SK-N-SH (cell line): ENCODE measurements around the gene GRIA1. TPM values are rescaled to one million over a fixed set of nuclear protein-coding genes. Genes with fewer than 3 reads are reported as not detected.

Experiments
- CTCF ChIA-PET: fragments of 300-600, 350-600 bp; formaldehyde crosslinking; extraction: SDS; loops from one replicate; lab custom pipeline; 2021; lab: Yijun Ruan, JAX
- POLR2A ChIA-PET: fragments of 350-600 bp; sonication (Branson Sonifier 250); formaldehyde crosslinking; extraction: SDS; loops from one replicate; lab custom pipeline; 2020; ENCODE audit warnings: antibody characterized with exemption, inconsistent platforms; lab: Yijun Ruan, JAX
- DNase-seq: peaks from one replicate; pipeline ENCODE4 v3.0.0; 2012
- H2AFZ ChIP-seq: fragments of 200-600 bp; sonication (generic); 2 replicates; pipeline ENCODE4 v1.8.1; 2016; ENCODE audit warnings: antibody characterized with exemption, mild to moderate bottlenecking, low read depth
- H3F3A ChIP-seq: fragments of 200-600 bp; sonication (generic); replicated peaks from 2 replicates; pipeline ENCODE3; 2016; ENCODE audit warnings: antibody characterized with exemption, mild to moderate bottlenecking; ENCODE audit not compliant: insufficient read depth
- H3K27ac ChIP-seq, 2 experiments: fragments of 200-500 bp in 1 of 2; fragments of 200-600 bp in 1 of 2; sonication (Bioruptor generic) in 1 of 2; sonication (generic), shearing (Covaris generic) in 1 of 2; 2 replicates each; pipeline versions ENCODE4 v1.5.1 to v1.6.1; 2014 to 2016; ENCODE audit warnings: low read depth in 2 of 2, inconsistent platforms in 1 of 2, low read length in 1 of 2, mild to moderate bottlenecking in 1 of 2, mixed read lengths in 1 of 2
- H3K27me3 ChIP-seq: fragments of 200-600 bp; sonication (generic), shearing (Covaris generic); 2 replicates; pipeline ENCODE4 v1.6.1; 2016; ENCODE audit warnings: mixed run types; ENCODE audit not compliant: insufficient read depth
- H3K36me3 ChIP-seq, 2 experiments: fragments of 200-500 bp in 1 of 2; fragments of 200-600 bp in 1 of 2; sonication (Bioruptor generic) in 1 of 2; sonication (generic) in 1 of 2; replicated peaks in 1 of 2; 2 replicates each; pipeline versions ENCODE3 to v1.5.1; 2014 to 2016; ENCODE audit warnings: low read length in 1 of 2, mild to moderate bottlenecking in 1 of 2; ENCODE audit not compliant: insufficient read depth in 2 of 2, control insufficient read depth in 1 of 2
- H3K4me1 ChIP-seq, 2 experiments: fragments of 200-500 bp in 1 of 2; fragments of 200-600 bp in 1 of 2; sonication (Bioruptor generic) in 1 of 2; sonication (generic), shearing (Covaris generic) in 1 of 2; 2 replicates each; pipeline versions ENCODE4 v1.5.1 to v1.6.1; 2014 to 2016; ENCODE audit warnings: low read depth in 1 of 2, low read length in 1 of 2, mixed run types in 1 of 2; ENCODE audit not compliant: insufficient read depth in 2 of 2, control insufficient read depth in 1 of 2
- H3K4me2 ChIP-seq: fragments of 200-600 bp; sonication (generic), shearing (Covaris generic); 2 replicates; pipeline ENCODE4 v1.6.1; 2017; ENCODE audit warnings: mixed run types
- H3K4me3 ChIP-seq, 2 experiments: fragments of 200-500 bp in 1 of 2; fragments of 200-600 bp in 1 of 2; sonication (Bioruptor generic) in 1 of 2; sonication (generic), shearing (Covaris generic) in 1 of 2; 2 replicates each; pipeline versions ENCODE4 v1.5.1 to v1.8.1; 2014 to 2016; ENCODE audit warnings: low read depth in 2 of 2, inconsistent platforms in 1 of 2, low read length in 1 of 2, mild to moderate bottlenecking in 1 of 2, mixed read lengths in 1 of 2, moderate library complexity in 1 of 2
- H3K79me2 ChIP-seq: fragments of 200-600 bp; sonication (generic); 2 replicates; pipeline ENCODE4 v1.8.1; 2017; ENCODE audit warnings: mild to moderate bottlenecking; ENCODE audit not compliant: insufficient read depth
- H3K9ac ChIP-seq: fragments of 200-600 bp; sonication (generic); 2 replicates; pipeline ENCODE4 v1.6.1; 2017; ENCODE audit warnings: mixed run types
- H3K9me2 ChIP-seq: fragments of 200-600 bp; sonication (generic); 2 replicates; pipeline ENCODE4 v1.6.1; 2017; ENCODE audit warnings: mixed run types
- H3K9me3 ChIP-seq: fragments of 200-600 bp; sonication (generic); 2 replicates; pipeline ENCODE4 v1.6.1; 2017; ENCODE audit warnings: mixed run types, mild to moderate bottlenecking, moderate library complexity
- H4K20me1 ChIP-seq: fragments of 200-600 bp; sonication (generic); 2 replicates; pipeline ENCODE4 v1.6.1; 2017; ENCODE audit warnings: mild to moderate bottlenecking, mixed run types; ENCODE audit not compliant: insufficient read depth
- CHD2 ChIP-seq: fragments of 150-350 bp; IDR thresholded peaks from 2 replicates; pipeline ENCODE4 v1.6.1; 2018; ENCODE audit warnings: low read length; ENCODE audit not compliant: partially characterized antibody
- ELF1 ChIP-seq: IDR thresholded peaks from 2 replicates; pipeline ENCODE4 v1.4.0; 2012
- EZH2phosphoT487 ChIP-seq: fragments of 200-600 bp; sonication (generic); IDR thresholded peaks from 2 replicates; pipeline ENCODE4 v1.6.1; 2017; ENCODE audit warnings: low read depth, mixed run types, mild to moderate bottlenecking, antibody characterized with exemption, moderate library complexity, borderline replicate concordance
- FOSL2 ChIP-seq: IDR thresholded peaks from 2 replicates; pipeline ENCODE4 v1.4.0; 2012; ENCODE audit warnings: low read depth, mild to moderate bottlenecking, moderate library complexity, borderline replicate concordance
- FOXJ3 ChIP-seq: sonication (generic); formaldehyde crosslinking; IDR thresholded peaks from 2 replicates; pipeline ENCODE4 v1.5.1; 2020; ENCODE audit warnings: mild to moderate bottlenecking, missing genetic modification reagents
- GABPA ChIP-seq: IDR thresholded peaks from 2 replicates; pipeline ENCODE4 v1.4.0; 2012; ENCODE audit warnings: low read depth, mild to moderate bottlenecking
- GATA2 ChIP-seq: sonication (generic); formaldehyde crosslinking; IDR thresholded peaks from 2 replicates; pipeline ENCODE4 v1.5.0; 2020; ENCODE audit warnings: mild to moderate bottlenecking, missing genetic modification reagents
- JUND ChIP-seq: IDR thresholded peaks from 2 replicates; pipeline ENCODE4 v1.4.0; 2012
- MAX ChIP-seq: IDR thresholded peaks from 2 replicates; pipeline ENCODE4 v1.4.0; 2012; ENCODE audit warnings: low read depth
- MEF2A ChIP-seq: IDR thresholded peaks from 2 replicates; pipeline ENCODE4 v1.4.0; 2012; ENCODE audit warnings: low read depth, borderline replicate concordance
- MXI1 ChIP-seq: IDR thresholded peaks from 2 replicates; pipeline ENCODE4 v1.6.1; 2012; ENCODE audit warnings: mild to moderate bottlenecking, low read depth, low read length, improper control_type of control experiment
- NFIC ChIP-seq: IDR thresholded peaks from 2 replicates; pipeline ENCODE4 v1.4.0; 2012; ENCODE audit warnings: borderline replicate concordance
- NRF1 ChIP-seq: IDR thresholded peaks from 2 replicates; pipeline ENCODE4 v1.6.1; 2012; ENCODE audit warnings: low read depth, mild to moderate bottlenecking, low read length
- PBX3 ChIP-seq: IDR thresholded peaks from 2 replicates; pipeline ENCODE4; 2012
- RAD21 ChIP-seq: IDR thresholded peaks from 2 replicates; pipeline ENCODE4 v1.6.1; 2012; ENCODE audit warnings: mild to moderate bottlenecking, low read length
- RCOR1 ChIP-seq: fragments of 150-350 bp; IDR thresholded peaks from 2 replicates; pipeline ENCODE4 v1.6.1; 2017; ENCODE audit warnings: antibody characterized with exemption, low read length
- RFX5 ChIP-seq: IDR thresholded peaks from 2 replicates; pipeline ENCODE4 v1.6.1; 2012; ENCODE audit warnings: mild to moderate bottlenecking, improper control_type of control experiment, low read length
- RXRA ChIP-seq: IDR thresholded peaks from 2 replicates; pipeline ENCODE4 v1.4.0; 2012; ENCODE audit warnings: low read depth, mild to moderate bottlenecking, borderline replicate concordance
- SIN3A ChIP-seq: IDR thresholded peaks from 2 replicates; pipeline ENCODE4 v1.6.1; 2012; ENCODE audit warnings: low read depth, mild to moderate bottlenecking, low read length, moderate library complexity, borderline replicate concordance
- SMC3 ChIP-seq: IDR thresholded peaks from 2 replicates; pipeline ENCODE4 v1.6.1; 2012; ENCODE audit warnings: low read depth, low read length, improper control_type of control experiment
- TAF1 ChIP-seq: IDR thresholded peaks from 2 replicates; pipeline ENCODE4 v1.6.1; 2012; ENCODE audit warnings: low read depth, mild to moderate bottlenecking, low read length, moderate library complexity, borderline replicate concordance
- TCF12 ChIP-seq: IDR thresholded peaks from 2 replicates; pipeline ENCODE4 v1.4.0; 2012
- TEAD4 ChIP-seq: IDR thresholded peaks from 2 replicates; pipeline ENCODE4 v1.4.0; 2012; ENCODE audit warnings: mild to moderate bottlenecking, borderline replicate concordance; ENCODE audit not compliant: insufficient read depth
- USF1 ChIP-seq: IDR thresholded peaks from 2 replicates; pipeline ENCODE4 v1.4.0; 2012; ENCODE audit warnings: low read depth, borderline replicate concordance
- YY1 ChIP-seq: IDR thresholded peaks from 2 replicates; pipeline ENCODE4 v1.4.0; 2012; ENCODE audit warnings: low read depth, mild to moderate bottlenecking
- WGBS: methylation state at CpG from one replicate; pipeline ENCODE4 v1.1.6; 2017; ENCODE audit warnings: low lambda C conversion rate; 5-methylcytosine and 5-hydroxymethylcytosine counted together
- polyA plus RNA-seq, 3 experiments: library from polyadenylated mRNA; depleted of rRNA; stranded (reverse); fragments of >200 nt; gene quantifications; 2 replicates each; pipeline ENCODE4 v1.2.3, GENCODE V29; 2012
- TF ChIP-seq, protein P1 (sequence below): IDR thresholded peaks from 2 replicates; pipeline ENCODE4 v1.6.1; 2012; ENCODE audit warnings: mild to moderate bottlenecking, low read depth, low read length, moderate library complexity
- TF ChIP-seq, protein P2 (sequence below): fragments of 150-350 bp; IDR thresholded peaks from 2 replicates; pipeline ENCODE4 v1.6.1; 2016; ENCODE audit warnings: mild to moderate bottlenecking, low read depth, low read length

Gene GRIA1
- polyA plus RNA-seq, 1 of the 3 experiments (the other 2 are of a cell fraction), result 0.35 TPM

DNA sequence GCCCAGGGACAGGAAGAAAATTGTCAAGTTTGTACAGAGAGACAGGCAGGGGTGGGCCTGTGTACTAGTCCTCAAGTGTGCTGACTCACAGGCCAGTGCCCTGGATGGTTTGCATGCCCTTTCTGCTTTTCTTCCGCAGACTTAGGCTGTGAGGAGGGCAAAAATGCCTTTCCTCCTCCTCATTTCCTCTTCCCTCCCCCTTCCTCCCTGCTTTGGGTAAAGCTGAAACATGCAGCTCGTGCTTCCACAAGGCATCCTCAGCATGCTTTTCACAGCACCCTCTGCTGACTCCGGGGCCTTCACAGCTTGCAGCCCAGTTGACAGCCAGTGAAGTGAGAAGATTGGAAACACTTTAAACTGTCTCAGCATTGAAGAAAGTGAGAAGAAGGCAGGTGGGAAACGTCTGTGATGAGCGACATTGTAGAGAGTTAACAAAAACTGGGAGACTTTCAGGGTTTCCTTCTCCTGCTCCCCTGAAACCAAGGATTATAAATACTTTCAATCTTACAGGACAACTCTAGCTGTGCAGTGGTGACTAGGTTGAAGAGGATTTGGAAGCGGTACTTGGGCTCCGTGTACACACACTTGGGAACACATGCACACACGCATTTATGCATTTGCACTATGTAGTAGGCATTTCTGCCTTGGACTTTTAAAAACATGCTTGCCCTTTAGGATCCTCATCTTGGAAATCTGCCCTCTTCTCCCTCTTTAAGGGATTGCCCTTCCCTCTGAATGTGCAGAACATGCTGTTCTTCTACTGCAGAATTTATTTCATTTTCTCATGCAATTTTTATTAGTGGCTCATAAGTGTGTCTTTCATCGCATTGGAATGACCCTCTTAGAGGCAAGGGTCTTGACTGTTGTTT, 138.8 kb downstream of the GRIA1 start:
- Histone ChIP-seq H3K4me1 (peaks cover 0 to 33% of the 10 kb centered on the region in 2 experiments; a peak in 3 of 4 replicates), H2AFZ (peak overlapping the region; percentile 83), H3K9me3 (no peaks in the 10 kb centered on the region), H3F3A (peaks cover 13% of the 10 kb centered on the region), H3K79me2 (no peaks in the 10 kb centered on the region), H3K27me3 (no peaks in the 10 kb centered on the region), H3K36me3 (no peaks in the 10 kb centered on the region), H3K9me2 (no peaks in the 10 kb centered on the region), H4K20me1 (no peaks in the 10 kb centered on the region), H3K27ac (peak overlapping the region; percentile 80 to 95), H3K4me3 (0 out of 4 replicates have a peak overlapping the region, but pooled peaks of 1 of the 2 experiments have one; percentile 10), H3K9ac (peak overlapping the region; percentile 58; the same call in 1 of the 2 replicates), H3K4me2 (peak overlapping the region; percentile 57)
- 51% methylated on average over 9 of the region's 9 CpGs for WGBS
- ChIA-PET CTCF (interaction anchor here (1.6 kb wide), 1 partner anchor 336 kb away, joined by 4 read pairs; no protein-coding TSS in a partner anchor), POLR2A (no interaction called here)
- DNase-seq, result peak; percentile 1
- TF ChIP-seq ELF1, result peak; percentile 83
- TF ChIP-seq GABPA, result peak; percentile 59
- peak; percentile 94 for TF ChIP-seq FOSL2
- peak; percentile 89; the same call in 1 of the 2 replicates for TF ChIP-seq RXRA
- no peak for TF ChIP-seq GATA2 (CRISPR knock-in tag)
- TF ChIP-seq TAF1, result no peak
- TF ChIP-seq RAD21, result no peak
- TF ChIP-seq YY1, result 0 out of 2 replicates have a peak, but pooled peaks have one; percentile 65
- TF ChIP-seq TEAD4, result peak; percentile 97
- TF ChIP-seq NRF1, result no peak
- TF ChIP-seq FOXJ3, result no peak
- TF ChIP-seq CHD2, result no peak
- TF ChIP-seq RFX5, result no peak
- 0 out of 2 replicates have a peak, but pooled peaks have one; percentile 50 for TF ChIP-seq USF1
- TF ChIP-seq TCF12, result peak; percentile 94
- TF ChIP-seq, protein P1, sequence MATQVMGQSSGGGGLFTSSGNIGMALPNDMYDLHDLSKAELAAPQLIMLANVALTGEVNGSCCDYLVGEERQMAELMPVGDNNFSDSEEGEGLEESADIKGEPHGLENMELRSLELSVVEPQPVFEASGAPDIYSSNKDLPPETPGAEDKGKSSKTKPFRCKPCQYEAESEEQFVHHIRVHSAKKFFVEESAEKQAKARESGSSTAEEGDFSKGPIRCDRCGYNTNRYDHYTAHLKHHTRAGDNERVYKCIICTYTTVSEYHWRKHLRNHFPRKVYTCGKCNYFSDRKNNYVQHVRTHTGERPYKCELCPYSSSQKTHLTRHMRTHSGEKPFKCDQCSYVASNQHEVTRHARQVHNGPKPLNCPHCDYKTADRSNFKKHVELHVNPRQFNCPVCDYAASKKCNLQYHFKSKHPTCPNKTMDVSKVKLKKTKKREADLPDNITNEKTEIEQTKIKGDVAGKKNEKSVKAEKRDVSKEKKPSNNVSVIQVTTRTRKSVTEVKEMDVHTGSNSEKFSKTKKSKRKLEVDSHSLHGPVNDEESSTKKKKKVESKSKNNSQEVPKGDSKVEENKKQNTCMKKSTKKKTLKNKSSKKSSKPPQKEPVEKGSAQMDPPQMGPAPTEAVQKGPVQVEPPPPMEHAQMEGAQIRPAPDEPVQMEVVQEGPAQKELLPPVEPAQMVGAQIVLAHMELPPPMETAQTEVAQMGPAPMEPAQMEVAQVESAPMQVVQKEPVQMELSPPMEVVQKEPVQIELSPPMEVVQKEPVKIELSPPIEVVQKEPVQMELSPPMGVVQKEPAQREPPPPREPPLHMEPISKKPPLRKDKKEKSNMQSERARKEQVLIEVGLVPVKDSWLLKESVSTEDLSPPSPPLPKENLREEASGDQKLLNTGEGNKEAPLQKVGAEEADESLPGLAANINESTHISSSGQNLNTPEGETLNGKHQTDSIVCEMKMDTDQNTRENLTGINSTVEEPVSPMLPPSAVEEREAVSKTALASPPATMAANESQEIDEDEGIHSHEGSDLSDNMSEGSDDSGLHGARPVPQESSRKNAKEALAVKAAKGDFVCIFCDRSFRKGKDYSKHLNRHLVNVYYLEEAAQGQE, result peak; percentile 66; the same call in 1 of the 2 replicates
- 0 out of 2 replicates have a peak, but pooled peaks have one; percentile 56 for TF ChIP-seq MEF2A
- TF ChIP-seq RCOR1, result no peak
- TF ChIP-seq PBX3, result peak; percentile 93
- peak; percentile 84; the same call in 1 of the 2 replicates for TF ChIP-seq SIN3A
- TF ChIP-seq, protein P2, sequence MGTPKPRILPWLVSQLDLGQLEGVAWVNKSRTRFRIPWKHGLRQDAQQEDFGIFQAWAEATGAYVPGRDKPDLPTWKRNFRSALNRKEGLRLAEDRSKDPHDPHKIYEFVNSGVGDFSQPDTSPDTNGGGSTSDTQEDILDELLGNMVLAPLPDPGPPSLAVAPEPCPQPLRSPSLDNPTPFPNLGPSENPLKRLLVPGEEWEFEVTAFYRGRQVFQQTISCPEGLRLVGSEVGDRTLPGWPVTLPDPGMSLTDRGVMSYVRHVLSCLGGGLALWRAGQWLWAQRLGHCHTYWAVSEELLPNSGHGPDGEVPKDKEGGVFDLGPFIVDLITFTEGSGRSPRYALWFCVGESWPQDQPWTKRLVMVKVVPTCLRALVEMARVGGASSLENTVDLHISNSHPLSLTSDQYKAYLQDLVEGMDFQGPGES, result no peak
- peak; percentile 96 for TF ChIP-seq JUND
- TF ChIP-seq NFIC, result peak; percentile 82
- TF ChIP-seq SMC3, result peak; percentile 28; the same call in 1 of the 2 replicates
- TF ChIP-seq EZH2phosphoT487, result no peak
- peak; percentile 100 for TF ChIP-seq MAX
- TF ChIP-seq MXI1, result no peak
